NCI-H82 treated with DMSO at 0.1 percent for 48 hours (cell line): ENCODE data around the gene MCRIP2.
"Not testable (repeated sequence)": the region's sequence is repeated elsewhere in the genome, so short reads cannot be mapped to it uniquely, and the experiment has no call there.

ENCODE experiments used
- DNase-seq: peaks from one replicate; lab custom pipeline; 2025; ENCODE audit not compliant: unreplicated experiment; lab: John Stamatoyannopoulos, UW

Gene MCRIP2

DNA sequence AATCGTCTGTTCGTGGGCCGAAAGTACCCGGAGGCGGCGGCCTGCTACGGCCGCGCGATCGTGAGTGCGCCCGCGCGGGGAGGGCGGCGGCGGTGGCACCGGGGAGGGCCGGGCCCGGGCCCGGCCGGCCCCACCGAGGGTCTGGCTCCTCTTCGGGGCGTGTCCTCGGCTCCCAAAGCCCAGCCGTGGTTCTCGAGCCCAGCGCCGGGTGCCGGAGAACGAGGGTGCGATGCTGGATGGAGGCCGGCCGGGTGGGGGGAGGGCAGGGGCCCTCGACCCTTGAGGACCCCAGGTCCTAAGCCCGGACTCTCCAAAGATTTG, 39.0 kb downstream of the MCRIP2 start:
- DNase-seq: no peak

GRCh38 chr16:680967-681745, 39.5 kb downstream of the MCRIP2 start:
- DNase-seq: no peak

DNA sequence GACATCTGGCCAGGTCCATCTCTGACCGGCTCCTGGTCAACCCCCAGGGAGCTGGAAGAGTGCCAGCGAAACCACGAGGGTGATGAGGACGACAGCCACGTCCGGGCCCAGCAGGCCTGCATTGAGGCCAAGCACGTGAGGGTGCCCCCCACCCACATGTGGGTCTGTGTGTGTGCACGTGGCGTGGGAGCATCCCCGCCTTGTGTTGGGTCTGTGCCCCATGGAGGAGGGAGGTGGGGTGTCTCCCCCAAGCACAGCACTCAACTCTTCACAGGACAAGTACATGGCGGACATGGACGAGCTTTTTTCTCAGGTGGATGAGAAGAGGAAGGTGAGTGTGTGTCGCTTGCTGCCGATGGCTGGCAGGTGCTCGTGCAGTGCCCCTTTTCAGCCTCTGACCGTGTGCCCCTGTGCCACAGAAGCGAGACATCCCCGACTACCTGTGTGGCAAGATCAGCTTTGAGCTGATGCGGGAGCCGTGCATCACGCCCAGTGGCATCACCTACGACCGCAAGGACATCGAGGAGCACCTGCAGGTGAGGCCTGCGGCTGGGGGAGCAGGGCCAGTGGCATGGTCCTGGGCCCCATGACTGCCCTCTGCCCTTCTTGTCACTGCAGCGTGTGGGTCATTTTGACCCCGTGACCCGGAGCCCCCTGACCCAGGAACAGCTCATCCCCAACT, 40.3 kb downstream of the MCRIP2 start:
- no peak for DNase-seq

- no peak for DNase-seq
Observed at GRCh38 chr16:682493-683395, 41.1 kb downstream of the MCRIP2 start.

GRCh38 chr16:683396-684070, 41.9 kb downstream of the MCRIP2 start:
- no peak for DNase-seq

- peak; percentile 70 for DNase-seq
Observed at GRCh38 chr16:684071-684794, 42.6 kb downstream of the MCRIP2 start, which contains the start of gene JMJD8. Gene JMJD8 (minus strand): TSS chr16:684334. CDS start chr16:684319, 15 bp downstream.

- no peak for DNase-seq
Observed at GRCh38 chr16:684961-685696, 43.5 kb downstream of the MCRIP2 start.

DNA sequence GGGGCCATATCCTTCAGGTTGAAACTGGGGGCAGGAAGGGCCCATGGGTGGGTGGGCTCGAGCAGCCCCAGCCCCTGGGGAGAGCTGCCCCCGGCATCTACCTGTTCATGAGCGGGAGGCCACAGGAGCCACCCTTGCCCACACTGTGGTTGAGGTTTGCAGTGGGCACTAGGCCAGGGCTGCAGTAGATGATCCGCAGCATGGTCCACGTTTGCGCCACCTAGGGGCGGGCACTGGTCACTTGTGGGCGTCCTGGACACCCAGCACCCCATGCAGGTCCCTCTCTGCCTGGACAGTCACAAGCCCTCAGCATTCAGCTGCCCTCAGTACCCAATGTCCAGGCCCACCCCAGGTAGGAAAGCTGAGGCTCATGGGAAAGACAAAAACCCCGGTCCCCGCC, 44.3 kb downstream of the MCRIP2 start:
- DNase-seq: no peak

DNA sequence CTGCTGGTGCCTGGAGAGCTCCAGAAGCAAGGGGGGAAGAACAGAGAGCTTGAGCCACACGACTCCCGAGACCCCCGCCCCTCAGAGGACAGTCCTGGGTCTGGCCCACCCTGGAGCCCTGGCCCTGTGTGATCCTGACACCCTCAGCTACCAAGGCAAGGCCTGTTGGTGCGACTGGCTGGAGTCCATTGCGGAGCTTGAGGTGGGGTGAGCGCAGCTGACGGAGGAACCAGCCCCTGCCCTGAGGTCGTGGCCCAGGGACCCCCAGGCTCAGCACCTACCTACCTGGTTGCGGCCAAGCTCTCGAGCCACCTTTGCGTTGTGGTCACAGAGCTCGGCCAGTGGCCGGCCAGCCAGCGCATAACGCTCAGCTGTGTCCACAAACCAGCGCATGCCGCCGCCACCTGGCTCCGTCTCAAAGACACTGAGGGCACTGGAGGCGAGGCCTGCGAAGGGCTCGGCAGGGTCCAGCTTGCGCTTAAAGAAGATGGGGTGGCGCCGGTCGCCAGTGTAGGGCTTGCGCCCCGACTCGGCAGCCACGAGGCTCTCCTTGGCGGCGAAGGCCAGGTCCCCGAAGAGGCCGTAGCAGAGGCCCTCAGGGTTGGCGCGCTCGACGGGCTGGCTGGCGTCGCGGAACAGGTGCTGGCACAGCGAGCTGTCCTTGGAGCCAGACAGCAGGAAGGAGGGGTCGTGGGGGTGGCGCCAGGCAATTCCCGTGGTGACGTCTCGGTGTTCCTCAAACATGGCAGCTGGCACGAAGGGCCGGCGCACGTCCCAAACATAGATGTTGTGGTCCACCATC, 45.0 kb downstream of the MCRIP2 start:
- no peak for DNase-seq

DNA sequence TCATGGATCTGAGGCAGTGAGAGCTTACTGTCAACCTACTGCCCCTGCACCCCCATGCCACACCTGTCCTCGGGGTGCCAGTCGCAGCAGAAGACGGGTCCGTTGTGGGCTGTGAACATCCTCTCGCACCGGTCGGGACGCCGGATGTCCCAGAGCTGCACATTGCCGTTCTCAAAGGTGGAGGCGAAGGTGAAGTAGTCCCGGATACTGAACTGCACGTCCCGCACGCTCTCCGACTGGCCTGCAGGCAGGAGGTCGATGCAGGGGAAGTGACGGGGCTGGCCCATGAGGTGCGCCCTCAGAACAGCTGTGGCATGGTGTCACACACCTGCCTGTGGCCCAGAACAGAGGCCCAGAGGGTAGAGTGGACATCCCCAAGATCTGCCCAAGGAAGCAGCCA, 45.9 kb downstream of the MCRIP2 start:
- DNase-seq: no peak

- no peak for DNase-seq
Observed at GRCh38 chr16:689175-689897, 47.7 kb downstream of the MCRIP2 start.

- DNase-seq: not testable (repeated sequence)
Observed at GRCh38 chr16:691242-691641, 49.6 kb downstream of the MCRIP2 start.

GRCh38 chr16:692356-693108, 50.9 kb downstream of the MCRIP2 start:
- no peak for DNase-seq

- DNase-seq: no peak
Observed at GRCh38 chr16:693364-693763, 51.7 kb downstream of the MCRIP2 start.

DNA sequence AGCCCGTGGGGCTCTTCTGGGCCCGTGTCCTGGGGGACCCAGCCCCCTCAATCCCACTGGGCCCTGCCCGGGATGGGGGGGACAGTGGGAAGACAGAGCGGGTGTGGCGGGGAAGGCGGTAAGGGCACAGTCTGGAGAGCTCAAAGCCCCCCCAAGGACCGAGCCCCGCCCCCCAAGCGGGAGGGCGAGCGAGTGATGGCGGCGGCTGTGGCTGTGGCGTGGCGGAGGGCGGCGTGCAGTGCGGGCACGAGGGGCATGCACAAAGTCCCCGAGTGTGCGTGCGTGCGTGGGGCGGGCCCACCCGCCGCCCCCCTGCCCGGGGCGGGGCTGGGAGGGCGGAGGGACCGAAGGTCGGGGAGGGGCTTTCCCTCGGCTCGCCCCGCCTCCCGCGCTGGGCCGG, 52.1 kb downstream of the MCRIP2 start:
- DNase-seq: no peak

DNA sequence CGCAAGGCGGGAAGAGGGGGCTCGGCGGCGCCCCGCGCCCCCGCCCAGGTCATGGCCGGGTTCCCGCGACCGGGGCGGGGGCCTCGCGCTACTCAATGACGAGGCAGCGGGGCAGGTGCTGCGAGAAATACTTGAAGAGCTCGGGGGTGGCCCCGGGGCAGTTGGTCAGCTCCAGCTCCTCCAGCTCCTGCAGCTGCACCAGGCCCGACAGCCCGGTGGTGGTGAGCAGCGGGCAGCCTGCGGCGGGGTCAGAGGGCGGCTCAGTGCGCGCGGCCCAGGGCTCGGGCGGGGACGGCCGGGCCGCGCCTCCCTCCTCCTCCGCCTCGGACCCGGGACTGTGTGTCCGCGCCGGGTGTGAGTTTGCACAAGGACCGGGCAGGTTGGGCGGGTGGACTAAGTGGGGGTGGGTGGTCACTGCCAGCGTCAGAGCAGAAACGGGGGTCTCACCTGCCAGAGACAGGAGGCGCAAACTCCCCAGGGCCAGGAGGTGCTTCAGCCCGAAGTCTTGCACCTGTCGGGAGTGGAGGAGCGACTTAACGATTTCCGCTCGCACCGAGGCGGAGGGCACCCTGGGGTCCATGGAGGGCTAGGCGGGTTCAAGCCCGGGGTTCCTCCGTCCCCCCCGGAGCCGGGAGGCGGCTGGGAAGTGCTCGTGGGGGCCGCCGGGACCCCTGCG, 52.7 kb downstream of the MCRIP2 start:
- DNase-seq: no peak

GRCh38 chr16:694863-695354, 53.3 kb downstream of the MCRIP2 start:
- DNase-seq: no peak
